IMR-90 (cell line): ENCODE data around the gene TRPC4AP.

Source experiments
- BHLHE40 ChIP-seq: fragments of 150-350 bp; IDR thresholded peaks from 2 replicates; pipeline ENCODE4 v1.6.1; 2016; ENCODE audit warnings: mild to moderate bottlenecking, low read depth, low read length
- CEBPB ChIP-seq: IDR thresholded peaks from 2 replicates; pipeline ENCODE4 v1.6.1; 2012; ENCODE audit warnings: low read depth, low read length, improper control_type of control experiment
- FOS ChIP-seq: fragments of 150-350 bp; IDR thresholded peaks from 2 replicates; pipeline ENCODE4 v1.6.1; 2016; ENCODE audit warnings: low read depth, low read length
- MAFK ChIP-seq: IDR thresholded peaks from 2 replicates; pipeline ENCODE4 v1.6.1; 2012; ENCODE audit warnings: low read depth, low read length, improper control_type of control experiment
- MAZ ChIP-seq: IDR thresholded peaks from 2 replicates; pipeline ENCODE4 v1.6.1; 2012; ENCODE audit warnings: low read depth, mild to moderate bottlenecking, low read length, improper control_type of control experiment, moderate library complexity, borderline replicate concordance
- MXI1 ChIP-seq: IDR thresholded peaks from 2 replicates; pipeline ENCODE4 v1.6.1; 2012; ENCODE audit warnings: low read depth, mild to moderate bottlenecking, low read length, moderate library complexity, borderline replicate concordance
- NFE2L2 ChIP-seq: fragments of 150-350 bp; IDR thresholded peaks from 2 replicates; pipeline ENCODE4 v1.6.1; 2016; ENCODE audit warnings: low read depth, mild to moderate bottlenecking, low read length
- POLR2A ChIP-seq: IDR thresholded peaks from 2 replicates; pipeline ENCODE4 v1.6.1; 2012; ENCODE audit warnings: mild to moderate bottlenecking, low read depth, low read length
- RAD21 ChIP-seq: IDR thresholded peaks from 2 replicates; pipeline ENCODE4 v1.6.1; 2012; ENCODE audit warnings: low read length, improper control_type of control experiment
- RFX5 ChIP-seq: IDR thresholded peaks from 2 replicates; pipeline ENCODE4 v1.8.0; 2012; ENCODE audit warnings: low read depth, mild to moderate bottlenecking, low read length, moderate library complexity
- SMC3 ChIP-seq: fragments of 150-350 bp; IDR thresholded peaks from 2 replicates; pipeline ENCODE4 v1.6.1; 2016; ENCODE audit warnings: low read depth, mild to moderate bottlenecking, antibody characterized with exemption, low read length, moderate library complexity
- TF ChIP-seq, protein P1 (sequence below): conservative IDR thresholded peaks from 2 replicates; pipeline ENCODE4 v1.5.1; 2012; ENCODE audit warnings: mild to moderate bottlenecking, low read depth, low read length, improper control_type of control experiment
- TF ChIP-seq, protein P2 (sequence below): fragments of 150-350 bp; IDR thresholded peaks from 2 replicates; pipeline ENCODE4 v1.6.1; 2017; ENCODE audit warnings: mild to moderate bottlenecking, antibody characterized with exemption, low read length, low read depth
- TF ChIP-seq, protein P3 (sequence below): fragments of 150-350 bp; IDR thresholded peaks from 2 replicates; pipeline ENCODE4 v1.6.1; 2016; ENCODE audit warnings: low read depth, mild to moderate bottlenecking, low read length, moderate library complexity, borderline replicate concordance

DNA sequence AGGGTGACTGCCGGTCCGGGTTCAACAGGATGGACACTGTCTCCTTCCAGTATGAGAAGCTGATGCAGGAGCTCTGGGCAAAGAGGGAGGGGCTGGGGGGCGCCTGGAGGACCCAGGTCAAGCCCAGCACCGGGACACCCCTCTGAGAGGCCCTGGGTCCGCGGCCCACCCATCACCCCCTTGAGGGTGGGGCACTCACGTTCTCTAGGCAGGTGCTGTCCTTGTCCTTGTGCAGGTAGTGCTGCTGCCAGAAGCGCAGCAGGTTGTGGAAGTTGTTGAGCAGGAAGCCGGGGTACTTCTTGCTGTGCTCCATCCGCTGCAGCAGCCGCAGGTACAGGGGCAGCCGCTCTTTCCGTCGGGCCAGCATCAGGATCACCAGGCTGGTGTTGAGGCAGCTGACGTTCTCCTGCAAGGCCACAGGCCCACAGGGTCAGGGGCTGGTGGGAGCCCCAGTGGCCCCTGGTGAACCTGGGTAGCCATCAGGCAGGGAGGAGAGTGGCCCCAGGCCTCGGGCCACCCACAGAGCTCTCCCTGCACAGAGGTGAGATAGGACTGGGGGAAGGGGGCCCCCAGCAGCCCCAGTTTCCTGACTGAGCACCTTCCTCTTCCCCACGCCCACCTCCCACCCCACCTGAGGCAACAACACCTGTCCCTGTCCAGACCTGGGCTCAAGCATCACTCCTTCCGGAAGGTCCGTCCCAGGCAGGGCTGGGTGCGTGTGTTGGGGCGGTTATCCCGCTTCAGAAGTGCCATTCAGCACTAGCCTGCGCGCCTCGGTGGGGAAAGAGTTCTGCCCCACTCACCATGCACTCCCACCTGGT lies 89.2 kb downstream of the TRPC4AP start:
- TF ChIP-seq POLR2A (no peak), MAFK (no peak), NFE2L2 (no peak), RFX5 (no peak), MXI1 (no peak), SMC3 (no peak), MAZ (no peak), FOS (no peak), RAD21 (no peak), CEBPB (no peak), BHLHE40 (no peak)
- TF ChIP-seq, protein P1, sequence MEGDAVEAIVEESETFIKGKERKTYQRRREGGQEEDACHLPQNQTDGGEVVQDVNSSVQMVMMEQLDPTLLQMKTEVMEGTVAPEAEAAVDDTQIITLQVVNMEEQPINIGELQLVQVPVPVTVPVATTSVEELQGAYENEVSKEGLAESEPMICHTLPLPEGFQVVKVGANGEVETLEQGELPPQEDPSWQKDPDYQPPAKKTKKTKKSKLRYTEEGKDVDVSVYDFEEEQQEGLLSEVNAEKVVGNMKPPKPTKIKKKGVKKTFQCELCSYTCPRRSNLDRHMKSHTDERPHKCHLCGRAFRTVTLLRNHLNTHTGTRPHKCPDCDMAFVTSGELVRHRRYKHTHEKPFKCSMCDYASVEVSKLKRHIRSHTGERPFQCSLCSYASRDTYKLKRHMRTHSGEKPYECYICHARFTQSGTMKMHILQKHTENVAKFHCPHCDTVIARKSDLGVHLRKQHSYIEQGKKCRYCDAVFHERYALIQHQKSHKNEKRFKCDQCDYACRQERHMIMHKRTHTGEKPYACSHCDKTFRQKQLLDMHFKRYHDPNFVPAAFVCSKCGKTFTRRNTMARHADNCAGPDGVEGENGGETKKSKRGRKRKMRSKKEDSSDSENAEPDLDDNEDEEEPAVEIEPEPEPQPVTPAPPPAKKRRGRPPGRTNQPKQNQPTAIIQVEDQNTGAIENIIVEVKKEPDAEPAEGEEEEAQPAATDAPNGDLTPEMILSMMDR: no peak
- TF ChIP-seq, protein P2, sequence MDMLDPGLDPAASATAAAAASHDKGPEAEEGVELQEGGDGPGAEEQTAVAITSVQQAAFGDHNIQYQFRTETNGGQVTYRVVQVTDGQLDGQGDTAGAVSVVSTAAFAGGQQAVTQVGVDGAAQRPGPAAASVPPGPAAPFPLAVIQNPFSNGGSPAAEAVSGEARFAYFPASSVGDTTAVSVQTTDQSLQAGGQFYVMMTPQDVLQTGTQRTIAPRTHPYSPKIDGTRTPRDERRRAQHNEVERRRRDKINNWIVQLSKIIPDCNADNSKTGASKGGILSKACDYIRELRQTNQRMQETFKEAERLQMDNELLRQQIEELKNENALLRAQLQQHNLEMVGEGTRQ: no peak
- TF ChIP-seq, protein P3, sequence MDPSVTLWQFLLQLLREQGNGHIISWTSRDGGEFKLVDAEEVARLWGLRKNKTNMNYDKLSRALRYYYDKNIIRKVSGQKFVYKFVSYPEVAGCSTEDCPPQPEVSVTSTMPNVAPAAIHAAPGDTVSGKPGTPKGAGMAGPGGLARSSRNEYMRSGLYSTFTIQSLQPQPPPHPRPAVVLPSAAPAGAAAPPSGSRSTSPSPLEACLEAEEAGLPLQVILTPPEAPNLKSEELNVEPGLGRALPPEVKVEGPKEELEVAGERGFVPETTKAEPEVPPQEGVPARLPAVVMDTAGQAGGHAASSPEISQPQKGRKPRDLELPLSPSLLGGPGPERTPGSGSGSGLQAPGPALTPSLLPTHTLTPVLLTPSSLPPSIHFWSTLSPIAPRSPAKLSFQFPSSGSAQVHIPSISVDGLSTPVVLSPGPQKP: no peak
